AG10803 (cell line): Measurements from ENCODE around the gene KIZ.
A peak's percentile ranks its signal among the peaks of the same experiment; 100 is the strongest.
"Not testable (repeated sequence)": the region's sequence is repeated elsewhere in the genome, so short reads cannot be mapped to it uniquely, and the experiment has no call there.

Experiments used
- DNase-seq: peaks from one replicate; pipeline ENCODE4 v3.0.0; 2010; ENCODE audit warnings: low read depth
- H3K4me3 ChIP-seq: 2 replicates; pipeline ENCODE4 v1.5.1; 2011; ENCODE audit warnings: mild to moderate bottlenecking, low read length, control low read depth
- CTCF ChIP-seq: conservative IDR thresholded peaks from 2 replicates; pipeline ENCODE4 v1.5.1; 2011; ENCODE audit warnings: mild to moderate bottlenecking, low read length, control low read depth, inconsistent platforms

The KIZ gene

GRCh38 chr20:21241406-21241805 lies 115.5 kb downstream of the KIZ start:
- DNase-seq, result no peak
- H3K4me3 ChIP-seq, result no peak overlapping the region
- no peak for TF ChIP-seq CTCF

GRCh38 chr20:21243811-21244210 lies 117.9 kb downstream of the KIZ start:
- no peak for DNase-seq
- TF ChIP-seq CTCF, result no peak
- no peak overlapping the region for H3K4me3 ChIP-seq

GRCh38 chr20:21244808-21245207 lies 118.9 kb downstream of the KIZ start:
- no peak overlapping the region for H3K4me3 ChIP-seq
- no peak for DNase-seq
- no peak for TF ChIP-seq CTCF

GRCh38 chr20:21246161-21246560 lies 120.3 kb downstream of the KIZ start:
- no peak for DNase-seq
- H3K4me3 ChIP-seq, result no peak overlapping the region
- no peak for TF ChIP-seq CTCF

GRCh38 chr20:21247603-21248095 lies 121.8 kb downstream of the KIZ start:
- H3K4me3 ChIP-seq, result not testable (repeated sequence)

GRCh38 chr20:21251278-21251677 lies 125.4 kb downstream of the KIZ start:
- peak; percentile 11 for DNase-seq

More at GRCh38 chr20:21247603-21248095, 121.8 kb downstream of the KIZ start:
- DNase-seq, result not testable (repeated sequence)

GRCh38 chr20:21257192-21257591 lies 131.3 kb downstream of the KIZ start:
- TF ChIP-seq CTCF, result no peak
- no peak for DNase-seq

More at GRCh38 chr20:21251278-21251677, 125.4 kb downstream of the KIZ start:
- no peak overlapping the region for H3K4me3 ChIP-seq
- TF ChIP-seq CTCF, result no peak

GRCh38 chr20:21258411-21258810 lies 132.5 kb downstream of the KIZ start:
- DNase-seq, result no peak
- no peak overlapping the region for H3K4me3 ChIP-seq
- no peak for TF ChIP-seq CTCF

More at GRCh38 chr20:21257192-21257591, 131.3 kb downstream of the KIZ start:
- no peak overlapping the region for H3K4me3 ChIP-seq
